AG09319 (cell line): ENCODE measurements around the gene FBXO24.
A peak's percentile ranks its signal among the peaks of the same experiment; 100 is the strongest.

ENCODE experiments used
- DNase-seq: peaks from one replicate; pipeline ENCODE4 v3.0.0-alpha.2; 2010; ENCODE audit warnings: low read depth; ENCODE audit errors: extremely low read depth
- TF ChIP-seq, protein P1 (sequence below): IDR thresholded peaks from 2 replicates; pipeline ENCODE4 v1.5.1; 2011; ENCODE audit warnings: low read depth, mild to moderate bottlenecking, inconsistent platforms, low read length, moderate library complexity

The FBXO24 gene

DNA sequence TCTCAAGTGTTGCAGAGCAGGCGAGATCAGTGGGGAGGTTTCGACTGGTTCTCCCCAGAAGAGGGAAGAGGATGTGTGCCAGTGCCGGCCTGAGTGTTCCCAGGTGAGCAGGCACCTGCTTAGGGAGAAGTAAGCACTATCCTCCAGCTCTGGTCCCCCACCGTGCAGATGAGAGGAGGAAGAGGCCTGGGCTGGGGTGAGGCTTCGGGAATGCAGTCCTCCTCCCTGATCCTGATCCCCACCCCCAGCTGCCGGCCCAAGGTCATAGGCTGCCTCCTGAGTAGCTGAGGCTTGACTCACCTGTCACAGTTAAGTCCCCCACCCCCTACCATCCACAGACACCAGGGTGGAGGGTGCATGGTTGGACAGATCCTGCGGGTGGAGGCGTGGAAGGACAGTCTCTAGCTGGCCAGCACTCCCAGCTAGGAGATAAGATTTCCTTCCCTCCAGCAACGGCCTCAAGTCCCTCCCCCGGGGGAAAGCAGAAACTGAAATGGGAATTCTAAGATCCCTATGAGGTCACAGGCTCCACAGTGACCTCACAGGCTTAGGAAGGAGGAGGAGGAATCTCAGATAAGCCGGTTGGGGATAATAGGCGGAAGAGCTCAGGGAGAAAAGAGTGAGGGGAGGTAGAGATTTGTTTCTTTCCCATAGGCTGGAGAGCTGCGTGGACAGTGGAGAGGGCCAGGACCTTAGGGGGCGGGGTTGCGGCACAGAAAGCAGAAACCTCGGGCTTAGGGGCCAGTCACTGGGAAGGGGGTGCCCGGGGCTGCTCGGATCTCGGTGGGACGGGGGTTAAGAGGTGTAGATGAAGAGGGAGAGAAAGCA, 1.2 kb upstream of the FBXO24 start:
- DNase-seq = no peak
- TF ChIP-seq, protein P1, sequence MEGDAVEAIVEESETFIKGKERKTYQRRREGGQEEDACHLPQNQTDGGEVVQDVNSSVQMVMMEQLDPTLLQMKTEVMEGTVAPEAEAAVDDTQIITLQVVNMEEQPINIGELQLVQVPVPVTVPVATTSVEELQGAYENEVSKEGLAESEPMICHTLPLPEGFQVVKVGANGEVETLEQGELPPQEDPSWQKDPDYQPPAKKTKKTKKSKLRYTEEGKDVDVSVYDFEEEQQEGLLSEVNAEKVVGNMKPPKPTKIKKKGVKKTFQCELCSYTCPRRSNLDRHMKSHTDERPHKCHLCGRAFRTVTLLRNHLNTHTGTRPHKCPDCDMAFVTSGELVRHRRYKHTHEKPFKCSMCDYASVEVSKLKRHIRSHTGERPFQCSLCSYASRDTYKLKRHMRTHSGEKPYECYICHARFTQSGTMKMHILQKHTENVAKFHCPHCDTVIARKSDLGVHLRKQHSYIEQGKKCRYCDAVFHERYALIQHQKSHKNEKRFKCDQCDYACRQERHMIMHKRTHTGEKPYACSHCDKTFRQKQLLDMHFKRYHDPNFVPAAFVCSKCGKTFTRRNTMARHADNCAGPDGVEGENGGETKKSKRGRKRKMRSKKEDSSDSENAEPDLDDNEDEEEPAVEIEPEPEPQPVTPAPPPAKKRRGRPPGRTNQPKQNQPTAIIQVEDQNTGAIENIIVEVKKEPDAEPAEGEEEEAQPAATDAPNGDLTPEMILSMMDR = no peak

DNA sequence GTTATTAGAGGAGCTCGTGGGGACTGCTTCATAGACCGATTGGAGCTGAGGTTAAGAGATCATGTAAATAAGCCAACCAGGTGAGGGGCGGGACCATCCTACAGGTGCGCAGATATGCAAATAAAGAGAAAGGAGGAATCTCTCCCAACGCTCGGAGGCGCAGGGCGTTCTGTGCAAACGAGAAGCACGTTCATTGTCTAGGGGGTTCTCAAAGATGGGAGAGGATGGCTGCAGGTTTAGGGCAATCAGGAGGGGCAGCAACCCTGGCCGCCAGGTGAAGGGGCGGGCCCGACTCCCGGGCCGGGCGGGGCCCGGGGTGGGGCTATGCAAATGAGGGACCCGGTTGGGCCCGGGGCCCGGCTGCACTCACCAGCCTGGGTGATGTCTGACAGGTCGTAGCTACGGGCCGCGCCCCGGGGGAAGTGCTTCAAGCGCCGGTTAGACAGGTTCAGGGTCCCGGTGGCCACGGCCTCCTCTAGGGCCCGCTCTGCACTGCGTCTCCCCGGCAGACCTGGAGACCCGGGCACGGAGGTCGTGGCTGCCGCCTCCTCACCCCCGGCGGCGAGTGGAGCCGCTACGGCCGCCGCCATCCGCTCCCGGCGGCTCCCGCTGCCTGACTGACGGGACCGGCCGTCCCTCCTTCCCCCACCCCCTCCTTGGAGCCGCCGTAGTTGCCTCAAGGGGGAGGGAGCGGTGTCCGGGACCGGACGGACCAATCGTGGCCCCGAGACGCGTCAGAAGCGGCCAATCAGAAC, 440 bp upstream of the FBXO24 start, which contains the start of gene LRCH4:
Gene LRCH4, minus strand, starts transcription at position 619 of the 755 bp plus-strand sequence. Its CDS starts 29 bp downstream, at position 590.
- TF ChIP-seq, protein P1 = no peak
- no peak for DNase-seq

DNA sequence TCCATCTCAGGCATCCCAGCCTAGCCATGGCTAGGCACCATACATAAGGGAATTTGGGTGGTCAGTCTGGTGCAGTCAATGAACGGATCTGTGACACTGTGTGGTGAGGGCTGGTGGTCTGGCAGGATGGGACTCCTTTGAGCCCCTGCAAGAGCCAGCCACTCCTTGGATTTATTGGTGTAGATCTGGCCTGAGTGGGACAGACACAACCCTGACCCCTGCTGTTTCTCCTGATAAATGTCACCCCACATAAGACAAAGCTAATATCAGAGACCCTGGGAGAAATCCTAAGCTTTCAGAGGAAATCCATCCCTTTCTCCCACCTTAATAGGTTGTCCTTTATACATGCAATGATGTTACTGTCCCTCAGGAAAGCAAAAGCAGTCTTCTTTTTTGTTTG, 2.3 kb downstream of the FBXO24 start:
- no peak for DNase-seq
- TF ChIP-seq, protein P1 = peak; percentile 38

DNA sequence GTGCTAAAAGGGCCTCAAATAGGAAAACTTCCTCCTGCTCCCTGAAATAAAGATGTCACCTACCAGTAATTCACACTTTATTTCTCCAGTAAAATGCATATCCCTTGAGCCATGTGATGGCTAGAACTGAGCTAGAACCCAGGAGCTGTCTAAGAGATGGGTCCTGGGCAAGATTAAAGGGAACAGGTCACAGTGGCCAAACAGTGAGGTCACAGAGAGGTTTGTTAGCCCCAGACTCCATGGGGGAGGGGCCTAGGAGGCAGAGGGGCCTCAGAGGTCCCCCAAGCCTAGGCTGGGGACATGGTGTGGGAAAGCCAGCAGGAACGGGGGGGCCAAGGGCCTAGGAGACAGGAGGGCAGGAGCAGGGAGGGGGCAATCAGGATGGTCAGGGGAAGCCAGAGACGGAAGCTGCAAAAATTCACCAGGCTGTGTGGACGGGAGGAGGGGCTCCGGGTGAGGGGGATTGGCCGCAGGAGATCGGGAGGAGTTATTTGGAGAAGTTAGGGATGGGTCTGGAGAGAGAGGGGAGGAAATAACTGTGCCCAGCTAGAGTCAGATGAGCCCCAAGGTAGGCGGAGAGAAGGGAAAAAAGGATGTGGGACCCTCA, 3.3 kb downstream of the FBXO24 start:
- DNase-seq = no peak
- TF ChIP-seq, protein P1 = no peak

DNA sequence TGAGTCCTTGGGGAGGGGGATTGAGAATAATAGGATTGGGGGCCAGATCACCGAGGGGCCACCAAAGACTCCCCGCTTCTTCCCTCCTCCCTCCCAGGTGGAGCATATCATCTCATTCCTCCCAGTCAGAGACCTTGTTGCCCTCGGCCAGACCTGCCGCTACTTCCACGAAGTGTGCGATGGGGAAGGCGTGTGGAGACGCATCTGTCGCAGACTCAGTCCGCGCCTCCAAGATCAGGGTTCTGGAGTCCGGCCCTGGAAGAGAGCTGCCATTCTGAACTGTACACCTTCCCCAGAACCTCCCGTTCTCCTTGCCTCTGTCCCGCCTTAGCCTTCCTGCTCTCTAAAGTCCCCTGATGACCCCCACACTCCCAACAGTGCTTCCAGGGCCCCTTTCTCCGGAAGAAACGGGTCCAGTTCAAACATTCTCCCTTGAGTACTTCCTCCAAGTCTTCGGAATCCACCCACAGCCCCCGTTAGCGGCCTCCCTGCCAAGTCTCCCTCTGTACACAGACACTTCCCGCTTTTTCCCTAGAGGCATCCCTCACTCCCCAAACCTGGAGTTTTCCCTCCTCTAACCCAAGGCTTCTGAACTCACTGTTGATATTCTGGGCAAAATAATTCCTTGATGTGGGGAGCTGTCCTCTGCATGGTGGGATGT, 4.1 kb downstream of the FBXO24 start:
- no peak for DNase-seq
- TF ChIP-seq, protein P1 = no peak

DNA sequence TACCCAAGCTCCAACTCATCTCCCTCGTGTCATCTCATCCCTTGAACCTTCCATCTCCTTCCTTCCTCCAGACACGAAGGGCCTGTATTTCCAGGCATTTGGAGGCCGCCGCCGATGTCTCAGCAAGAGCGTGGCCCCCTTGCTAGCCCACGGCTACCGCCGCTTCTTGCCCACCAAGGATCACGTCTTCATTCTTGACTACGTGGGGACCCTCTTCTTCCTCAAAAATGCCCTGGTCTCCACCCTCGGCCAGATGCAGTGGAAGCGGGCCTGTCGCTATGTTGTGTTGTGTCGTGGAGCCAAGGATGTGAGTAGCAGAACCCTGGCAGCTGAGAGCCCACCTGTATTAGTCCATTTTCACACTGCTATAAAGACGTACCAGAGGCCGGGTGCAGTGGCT, 5.5 kb downstream of the FBXO24 start:
- DNase-seq = no peak
- TF ChIP-seq, protein P1 = no peak
